A549 treated with RU486 at 1 μM for 4 hours (cell line): Measurements from ENCODE around the gene EN2. TPM values are rescaled to one million over a fixed set of nuclear protein-coding genes. Genes with fewer than 3 reads are reported as not detected.

Experiments
- total RNA-seq: library from RNA; stranded (reverse); fragments of 200-300 nt; extraction: Qiagen RNA extraction; gene quantifications from 5 replicates; pipeline ENCODE4 v1.2.3, GENCODE V29; 2022; ENCODE audit warnings: low read depth

Gene EN2
- 0.62 to 1.0 TPM (median 0.94 TPM) in 5 replicates for total RNA-seq

DNA sequence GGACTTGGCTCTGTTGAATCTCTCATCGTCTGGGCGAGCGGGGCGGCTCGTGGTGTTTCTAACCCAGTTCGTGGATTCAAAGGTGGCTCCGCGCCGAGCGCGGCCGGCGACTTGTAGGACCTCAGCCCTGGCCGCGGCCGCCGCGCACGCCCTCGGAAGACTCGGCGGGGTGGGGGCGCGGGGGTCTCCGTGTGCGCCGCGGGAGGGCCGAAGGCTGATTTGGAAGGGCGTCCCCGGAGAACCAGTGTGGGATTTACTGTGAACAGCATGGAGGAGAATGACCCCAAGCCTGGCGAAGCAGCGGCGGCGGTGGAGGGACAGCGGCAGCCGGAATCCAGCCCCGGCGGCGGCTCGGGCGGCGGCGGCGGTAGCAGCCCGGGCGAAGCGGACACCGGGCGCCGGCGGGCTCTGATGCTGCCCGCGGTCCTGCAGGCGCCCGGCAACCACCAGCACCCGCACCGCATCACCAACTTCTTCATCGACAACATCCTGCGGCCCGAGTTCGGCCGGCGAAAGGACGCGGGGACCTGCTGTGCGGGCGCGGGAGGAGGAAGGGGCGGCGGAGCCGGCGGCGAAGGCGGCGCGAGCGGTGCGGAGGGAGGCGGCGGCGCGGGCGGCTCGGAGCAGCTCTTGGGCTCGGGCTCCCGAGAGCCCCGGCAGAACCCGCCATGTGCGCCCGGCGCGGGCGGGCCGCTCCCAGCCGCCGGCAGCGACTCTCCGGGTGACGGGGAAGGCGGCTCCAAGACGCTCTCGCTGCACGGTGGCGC lies at the start of gene EN2:
Gene EN2 (plus strand): TSS at position 19 of the 767 bp plus-strand sequence. CDS start 249 bp downstream, at position 268.

Other genes starting within 250 kb of the EN2 start
- gene INSIG1, start 160.3 kb upstream of the EN2 start, total RNA-seq, result 15.9 to 21.3 TPM (median 18.2 TPM) in 5 replicates
- gene CNPY1, start 88.4 kb downstream of the EN2 start, total RNA-seq, result not detected in 5 replicates
- gene RBM33, start 186.5 kb downstream of the EN2 start, total RNA-seq, result 19.2 to 29.0 TPM (median 27.9 TPM) in 5 replicates